GM19240 (cell line): Measurements from ENCODE around the gene SMAD6.
A peak's percentile ranks its signal among the peaks of the same experiment; 100 is the strongest.
"Not testable (repeated sequence)": the region's sequence is repeated elsewhere in the genome, so short reads cannot be mapped to it uniquely, and the experiment has no call there.

Experiments used
- DNase-seq: peaks from one replicate; pipeline ENCODE4 v3.0.0; 2011; ENCODE audit warnings: low spot score; ENCODE audit not compliant: insufficient read length

Gene SMAD6

GRCh38 chr15:66675446-66675845 lies 26.6 kb upstream of the SMAD6 start:
- no peak for DNase-seq

GRCh38 chr15:66677336-66677735 lies 24.7 kb upstream of the SMAD6 start:
- DNase-seq = no peak

DNA sequence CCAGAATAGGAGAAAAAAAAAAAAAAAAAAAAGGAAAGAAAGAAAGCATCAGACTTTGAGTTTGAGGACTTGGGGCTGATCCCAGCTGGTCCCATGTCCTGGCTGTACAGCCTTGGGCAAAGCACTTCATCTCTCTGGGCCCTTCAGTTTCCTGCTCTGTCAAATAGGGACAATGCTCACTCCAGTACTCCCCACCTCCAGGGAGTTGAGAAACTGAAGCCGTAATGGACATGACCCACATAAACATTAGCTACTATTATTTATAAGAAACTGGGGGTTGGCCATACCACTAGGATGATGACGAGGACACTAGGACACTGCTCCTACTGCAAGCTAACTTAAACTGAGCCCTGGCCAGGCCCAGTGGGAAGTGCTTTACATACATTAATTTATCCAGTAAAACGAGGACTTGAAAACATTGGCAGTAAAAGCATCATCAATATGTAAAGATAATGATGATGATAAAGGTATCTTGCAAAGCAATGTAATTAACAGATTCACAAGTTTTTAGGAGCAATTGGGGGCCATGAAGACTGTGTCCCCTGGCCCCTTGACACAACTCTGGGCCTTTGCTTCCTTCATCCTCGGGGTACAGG lies 22.9 kb upstream of the SMAD6 start:
- no peak for DNase-seq

DNA sequence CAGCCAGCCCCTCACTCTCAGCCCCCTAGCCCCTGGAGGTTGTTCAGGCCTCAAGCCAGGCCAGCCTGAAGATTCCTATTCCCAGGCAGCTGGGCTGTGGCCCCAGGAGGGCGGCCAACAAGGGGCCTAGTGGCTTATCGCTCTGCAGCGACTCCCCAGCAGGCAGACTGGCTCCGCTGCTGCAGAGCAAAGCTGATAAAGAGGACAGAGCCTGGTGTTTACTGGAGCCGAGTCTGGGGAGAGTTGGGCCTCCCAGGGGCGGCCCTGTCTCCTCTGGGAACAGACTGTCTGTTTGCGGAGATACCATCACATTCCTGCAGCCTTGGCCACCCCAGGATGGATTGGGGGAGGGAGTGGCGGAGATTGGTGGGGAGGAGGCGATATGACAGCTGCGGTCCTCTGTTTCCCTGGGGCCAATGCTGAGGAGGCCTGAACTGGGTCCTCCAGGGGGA lies 22.4 kb upstream of the SMAD6 start:
- DNase-seq = no peak

DNA sequence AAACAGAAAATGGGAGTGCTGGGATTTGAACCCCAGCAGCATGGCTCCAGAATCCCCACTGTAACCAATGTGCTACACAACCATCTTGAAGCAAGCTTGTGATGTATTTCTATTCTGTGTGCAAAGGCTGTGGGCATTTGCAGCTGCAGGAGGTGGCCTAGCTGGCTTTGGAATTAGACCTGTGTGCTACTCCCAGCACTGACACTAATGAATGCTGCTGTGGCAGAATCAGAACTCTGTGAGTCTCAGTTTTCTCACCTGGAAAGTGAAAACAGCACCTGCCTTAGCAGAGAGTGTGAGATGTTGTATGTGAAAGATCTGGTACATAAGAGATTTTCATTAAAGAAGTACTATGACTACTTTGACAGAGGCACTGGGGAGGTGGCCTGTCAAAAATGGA lies 21.5 kb upstream of the SMAD6 start:
- DNase-seq = no peak

DNA sequence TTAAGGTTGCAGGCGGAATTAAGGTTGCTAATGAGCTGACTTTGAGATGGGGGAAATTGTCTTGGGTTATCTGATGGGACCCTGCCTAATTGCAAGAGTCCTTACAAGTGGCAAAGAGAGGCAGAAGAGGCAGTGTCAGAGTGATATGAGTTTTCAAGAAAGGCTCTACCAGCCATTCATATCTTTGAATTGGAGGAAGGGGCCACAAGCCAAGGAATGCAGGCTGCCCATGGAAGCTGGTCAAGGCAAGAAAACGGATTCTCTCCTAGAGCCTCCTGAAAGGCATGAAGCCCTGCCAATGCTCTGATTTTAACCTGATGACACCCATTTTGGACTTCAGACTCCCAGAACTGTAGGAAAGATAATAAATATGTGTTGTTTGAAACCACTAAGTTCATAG lies 20.6 kb upstream of the SMAD6 start:
- no peak for DNase-seq

GRCh38 chr15:66682246-66682645 lies 19.8 kb upstream of the SMAD6 start:
- no peak for DNase-seq

- DNase-seq = no peak
Measured at GRCh38 chr15:66682865-66683264, 19.2 kb upstream of the SMAD6 start.

- DNase-seq = no peak
Measured at GRCh38 chr15:66684136-66684681, 17.8 kb upstream of the SMAD6 start.

DNA sequence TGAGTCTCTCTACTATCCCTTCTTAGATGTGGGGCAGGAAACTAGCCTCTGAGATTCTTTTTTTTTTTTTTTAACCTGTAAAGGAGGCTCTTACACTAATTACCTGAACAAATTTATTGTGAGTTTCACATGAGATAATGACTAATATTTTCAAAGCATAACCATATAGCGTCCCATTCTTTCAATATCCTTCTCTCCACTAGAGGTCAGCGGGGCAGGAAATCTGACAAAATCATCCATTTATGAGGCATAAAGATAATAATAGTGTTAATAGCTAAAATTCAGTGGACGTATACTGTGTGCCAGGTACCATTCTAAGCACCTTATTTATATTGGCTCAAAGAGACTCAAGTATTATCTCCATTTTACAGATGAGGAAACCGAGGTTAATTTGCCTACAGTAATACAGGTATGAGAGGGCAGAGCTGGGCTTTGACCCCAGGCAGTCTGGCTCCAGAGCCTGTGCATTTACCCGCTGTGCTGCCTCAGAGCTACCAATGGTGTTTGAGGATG lies 16.3 kb upstream of the SMAD6 start:
- no peak for DNase-seq

DNA sequence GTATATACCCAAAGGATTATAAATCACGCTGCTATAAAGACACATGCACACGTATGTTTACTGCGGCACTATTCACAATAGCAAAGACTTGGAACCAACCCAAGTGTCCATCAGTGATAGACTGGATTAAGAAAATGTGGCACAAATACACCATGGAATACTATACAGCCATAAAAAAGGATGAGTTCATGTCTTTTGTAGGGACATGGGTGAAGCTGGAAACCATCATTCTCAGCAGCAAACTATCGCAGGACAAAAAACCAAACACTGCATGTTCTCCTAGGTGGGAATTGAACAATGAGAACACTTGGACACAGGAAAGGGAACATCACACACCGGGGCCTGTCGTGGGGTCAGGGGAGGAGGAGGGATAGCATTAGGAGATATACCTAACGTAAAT lies 11.1 kb upstream of the SMAD6 start:
- DNase-seq = not testable (repeated sequence)

- no peak for DNase-seq
Measured at GRCh38 chr15:66691727-66692126, 10.3 kb upstream of the SMAD6 start.

GRCh38 chr15:66692391-66692790 lies 9.6 kb upstream of the SMAD6 start:
- no peak for DNase-seq

GRCh38 chr15:66692808-66693596 lies 9.0 kb upstream of the SMAD6 start:
- no peak for DNase-seq

- no peak for DNase-seq
Measured at GRCh38 chr15:66696770-66697169, 5.3 kb upstream of the SMAD6 start.

GRCh38 chr15:66698318-66698961 lies 3.6 kb upstream of the SMAD6 start:
- no peak for DNase-seq

DNA sequence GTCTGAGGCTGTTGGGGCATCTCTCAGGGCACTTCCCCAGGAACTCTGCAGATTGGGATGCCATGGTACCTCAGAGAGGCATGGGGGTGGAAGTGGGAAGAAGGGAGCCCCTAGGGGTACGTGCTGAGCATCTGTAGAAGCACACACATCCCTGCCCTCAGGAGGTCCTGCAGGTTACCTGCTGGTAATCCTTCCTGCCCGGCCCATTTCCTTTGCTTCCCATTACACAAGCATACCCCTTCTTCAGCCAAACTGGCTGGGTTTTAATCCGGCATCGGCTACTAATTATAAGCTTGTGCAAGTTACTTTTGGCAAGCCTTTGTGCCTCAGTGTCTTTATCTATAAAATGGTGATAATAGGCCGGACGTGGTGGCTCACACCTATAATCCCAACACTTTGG lies 3.1 kb upstream of the SMAD6 start:
- DNase-seq = no peak

DNA sequence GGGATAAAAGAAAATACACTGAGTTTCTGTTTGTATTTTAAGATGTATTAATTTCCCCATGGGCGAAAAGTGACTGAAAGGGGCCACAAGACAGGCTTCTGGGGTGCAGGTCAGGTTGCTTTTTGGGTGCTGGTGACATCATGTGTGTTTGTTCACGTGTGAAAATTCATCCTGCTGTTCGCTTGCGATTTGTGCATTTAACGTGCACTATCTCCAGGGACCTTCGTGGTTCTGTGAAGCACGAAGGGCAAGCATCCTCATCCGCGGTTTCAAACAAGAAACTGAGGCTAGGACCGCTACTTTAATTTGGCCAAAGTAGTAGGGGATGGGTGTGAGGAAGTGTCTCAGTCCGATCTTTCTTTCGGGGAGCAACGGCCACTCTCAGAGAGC lies 1.6 kb upstream of the SMAD6 start:
- no peak for DNase-seq

DNA sequence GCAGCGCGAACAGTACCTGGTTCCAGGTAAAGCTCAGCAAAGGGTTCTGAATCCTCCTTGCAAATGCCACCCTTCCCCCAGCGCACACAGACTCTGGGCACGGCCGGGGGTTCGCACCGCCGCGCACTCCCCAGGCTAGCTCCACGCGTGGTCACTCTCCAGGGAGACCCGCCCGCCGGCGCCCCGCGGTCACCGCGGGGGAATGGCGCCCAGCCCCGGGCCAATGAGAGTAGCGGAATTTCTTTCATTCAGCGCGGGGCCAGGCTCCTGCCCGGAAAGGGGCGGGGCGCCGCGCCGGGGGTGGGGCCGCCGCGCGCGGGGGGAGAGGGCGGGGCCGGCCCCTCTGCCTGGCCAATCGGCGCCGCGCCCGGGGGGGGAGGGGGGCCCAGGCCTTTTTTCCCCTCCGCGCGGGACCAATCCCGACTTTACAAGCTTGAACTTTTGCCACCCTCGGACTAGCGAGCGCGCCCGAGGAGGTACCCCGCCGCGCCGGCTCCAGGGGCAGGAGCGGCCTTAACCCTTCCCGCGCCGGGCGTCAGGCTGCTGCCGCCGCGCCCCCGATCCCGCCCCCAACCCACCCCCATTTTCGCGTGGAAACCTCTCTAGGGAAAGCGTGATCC lies 1.1 kb upstream of the SMAD6 start:
- peak; percentile 85 for DNase-seq

DNA sequence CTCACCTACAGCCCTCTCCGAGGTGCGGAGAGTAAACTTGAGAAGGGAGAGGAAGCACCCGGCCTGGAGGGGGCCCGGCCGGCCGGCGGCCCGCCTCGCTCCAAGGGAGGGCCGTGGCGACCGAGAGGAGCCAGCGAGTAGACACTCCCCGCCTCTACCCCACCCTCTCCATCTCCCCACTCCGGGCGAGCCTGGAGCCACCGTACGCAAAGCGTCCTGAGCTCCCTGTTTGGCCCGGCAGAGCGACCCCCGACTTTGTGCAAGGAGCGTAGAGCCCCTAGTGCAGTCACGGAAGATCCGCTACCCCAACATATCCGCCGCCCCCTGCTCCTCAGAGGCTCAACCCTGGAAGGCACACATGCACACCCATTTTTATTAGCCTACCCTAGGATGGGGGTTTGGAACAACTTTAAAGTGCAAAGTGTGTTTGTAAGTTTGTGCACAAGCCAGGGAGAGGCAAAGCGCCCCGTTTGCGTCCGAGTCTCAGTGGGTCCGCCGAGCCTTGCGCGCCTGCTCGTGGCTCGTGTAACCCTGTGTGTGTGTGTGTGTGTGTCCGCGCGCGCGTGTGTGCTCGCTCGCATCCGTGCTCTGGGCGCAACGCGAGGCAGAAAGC lies 508 bp upstream of the SMAD6 start:
- peak; percentile 37 for DNase-seq
